ENCODE results near the gene KCTD11. TPM values are rescaled to one million over a fixed set of nuclear protein-coding genes. Genes with fewer than 3 reads are reported as not detected.

Gene KCTD11
- total RNA-seq, 1 experiment from 2014 or later, result 5.1 TPM

- CTCF ChIA-PET, result interaction anchor here (1.7 kb wide), 1 partner anchor 19 kb away, joined by 5 read pairs; no protein-coding TSS in a partner anchor
Observed at GRCh38 chr17:7348478-7349242, 3.3 kb upstream of the KCTD11 start.

GRCh38 chr17:7352503-7352889, 534 bp downstream of the KCTD11 start:
- BruUV-seq (replicated peaks), result TSS peak; percentile 61
- Histone ChIP-seq H3K27me3 (replicated peaks; ENCODE audit: control insufficient read depth, insufficient read depth, low read length) (no peaks in the 10 kb centered on the region), H3K4me1 (peaks cover 3% of the 10 kb centered on the region; the same call in 1 of the 2 replicates), H3K4me3 (ENCODE audit: low read depth, low read length) (peak overlapping the region; percentile 63), H3K36me3 (ENCODE audit: control insufficient read depth, insufficient read depth, low read length) (no peaks in the 10 kb centered on the region), H3K9me3 (no peaks in the 10 kb centered on the region)
- peaks cover 11% of the 10 kb centered on the region for H3K4me1 Mint-ChIP-seq (ENCODE audit: low read depth, unreplicated experiment)
- peak overlapping the region; percentile 83 for H3K4me3 Mint-ChIP-seq (ENCODE audit: unreplicated experiment)
- H3K27ac Mint-ChIP-seq (ENCODE audit: unreplicated experiment), result peak overlapping the region; percentile 85
- ChIA-PET POLR2A (interaction anchor here (0.6 kb wide), 1 partner anchor 65 kb away, joined by 15 read pairs; no protein-coding TSS in a partner anchor), CTCF (no interaction called here)
- H3K27me3 Mint-ChIP-seq (ENCODE audit: insufficient read depth, unreplicated experiment), result no peaks in the 10 kb centered on the region
- H3K9me3 Mint-ChIP-seq (ENCODE audit: unreplicated experiment), result no peaks in the 10 kb centered on the region
- TF ChIP-seq CTCF (IDR thresholded peaks at IDR 0.05; ENCODE audit: insufficient read depth in 1 of 2, low read depth in 1 of 2, low read length in 1 of 2, severe bottlenecking in 1 of 2, unreplicated experiment in 1 of 2), result peak in 1 of 2 experiments; percentile 59
- H3K36me3 Mint-ChIP-seq (ENCODE audit: insufficient read depth, unreplicated experiment), result peaks cover 4% of the 10 kb centered on the region
- DNase-seq, result no peak
- intact Hi-C loops (cut with micrococcal nuclease; ENCODE audit: unreplicated experiment), result loop anchor here (5.0 kb wide), 1 partner anchor 125 kb away; the partner anchor contains the start of gene ZBTB4

More at GRCh38 chr17:7348478-7349242, 3.3 kb upstream of the KCTD11 start:
- no peak for DNase-seq
- Histone ChIP-seq H3K4me3 (ENCODE audit: low read depth, low read length) (no peak overlapping the region), H3K9me3 (no peaks in the 10 kb centered on the region), H3K27me3 (replicated peaks; ENCODE audit: control insufficient read depth, insufficient read depth, low read length) (no peaks in the 10 kb centered on the region), H3K4me1 (peaks cover 3% of the 10 kb centered on the region; the same call in 1 of the 2 replicates), H3K36me3 (ENCODE audit: control insufficient read depth, insufficient read depth, low read length) (no peaks in the 10 kb centered on the region)
- H3K36me3 Mint-ChIP-seq (ENCODE audit: insufficient read depth, unreplicated experiment), result peaks cover 9% of the 10 kb centered on the region
- no peak for TF ChIP-seq CTCF (IDR thresholded peaks at IDR 0.05; ENCODE audit: insufficient read depth in 1 of 2, low read depth in 1 of 2, low read length in 1 of 2, severe bottlenecking in 1 of 2, unreplicated experiment in 1 of 2)
- POLR2A ChIA-PET, result interaction anchor here (0.6 kb wide), 1 partner anchor 39 kb away, joined by 5 read pairs; no protein-coding TSS in a partner anchor
- H3K4me3 Mint-ChIP-seq (ENCODE audit: unreplicated experiment), result no peak overlapping the region
- no TSS peak for BruUV-seq (replicated peaks)
- intact Hi-C loops (cut with micrococcal nuclease; ENCODE audit: unreplicated experiment), result no loop called here
- H3K27ac Mint-ChIP-seq (ENCODE audit: unreplicated experiment), result no peak overlapping the region
- H3K9me3 Mint-ChIP-seq (ENCODE audit: unreplicated experiment), result no peaks in the 10 kb centered on the region
- peaks cover 12% of the 10 kb centered on the region for H3K4me1 Mint-ChIP-seq (ENCODE audit: low read depth, unreplicated experiment)
- H3K27me3 Mint-ChIP-seq (ENCODE audit: insufficient read depth, unreplicated experiment), result no peaks in the 10 kb centered on the region

GRCh38 chr17:7352910-7353635, 1.1 kb downstream of the KCTD11 start:
- Mint-ChIP-seq H3K27ac (ENCODE audit: unreplicated experiment) (peak overlapping the region; percentile 85), H3K4me3 (ENCODE audit: unreplicated experiment) (peak overlapping the region; percentile 83), H3K9me3 (ENCODE audit: unreplicated experiment) (no peaks in the 10 kb centered on the region), H3K36me3 (ENCODE audit: insufficient read depth, unreplicated experiment) (peaks cover 4% of the 10 kb centered on the region), H3K4me1 (ENCODE audit: low read depth, unreplicated experiment) (peaks cover 11% of the 10 kb centered on the region), H3K27me3 (ENCODE audit: insufficient read depth, unreplicated experiment) (no peaks in the 10 kb centered on the region)
- Histone ChIP-seq H3K36me3 (ENCODE audit: control insufficient read depth, insufficient read depth, low read length) (no peaks in the 10 kb centered on the region), H3K27me3 (replicated peaks; ENCODE audit: control insufficient read depth, insufficient read depth, low read length) (no peaks in the 10 kb centered on the region), H3K4me3 (ENCODE audit: low read depth, low read length) (peak overlapping the region; percentile 63), H3K4me1 (peaks cover 3% of the 10 kb centered on the region; the same call in 1 of the 2 replicates), H3K9me3 (no peaks in the 10 kb centered on the region)
- intact Hi-C loops (cut with micrococcal nuclease; ENCODE audit: unreplicated experiment), result loop anchor here (5.0 kb wide), 1 partner anchor 124 kb away; the partner anchor contains the start of gene ZBTB4
- TF ChIP-seq CTCF (IDR thresholded peaks at IDR 0.05; ENCODE audit: insufficient read depth in 1 of 2, low read depth in 1 of 2, low read length in 1 of 2, severe bottlenecking in 1 of 2, unreplicated experiment in 1 of 2), result no peak
- ChIA-PET POLR2A (no interaction called here), CTCF (interaction anchor here (0.6 kb wide), 1 partner anchor 53 kb away, joined by 3 read pairs; no protein-coding TSS in a partner anchor)
- BruUV-seq (replicated peaks), result no TSS peak
- DNase-seq, result no peak

Measured in Caco-2 (cell line).